ENCODE results near the gene PLAAT1. TPM values are rescaled to one million over a fixed set of nuclear protein-coding genes. Genes with fewer than 3 reads are reported as not detected.
A peak's percentile ranks its signal among the peaks of the same experiment; 100 is the strongest.

Gene PLAAT1
- total RNA-seq, 1 donor, result 0.90 TPM

DNA sequence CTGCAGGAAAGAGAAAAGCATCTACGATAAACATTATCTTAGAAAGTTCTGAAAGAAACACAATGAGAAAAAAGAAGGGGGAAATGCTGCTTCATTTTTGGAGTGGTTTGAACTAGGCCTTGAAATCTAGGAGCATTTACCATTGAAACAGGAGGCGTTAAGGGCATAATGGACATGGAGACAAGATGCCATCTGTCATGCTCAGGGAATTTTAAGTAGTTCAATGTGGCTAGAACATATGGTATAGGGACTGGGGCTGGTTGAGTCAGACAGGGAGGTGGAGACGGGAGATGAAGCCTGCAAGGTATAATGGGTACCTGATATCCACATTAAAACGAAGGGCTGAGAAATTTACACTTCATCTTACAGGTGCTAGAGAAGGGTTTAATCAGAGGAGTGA is 10.4 kb upstream of the PLAAT1 start:
- DNase-seq (ENCODE audit: low read depth), result no peak
- no peak overlapping the region for H3K4me3 ChIP-seq (ENCODE audit: low read depth, low read length)
- no peak for TF ChIP-seq CTCF (IDR thresholded peaks at IDR 0.05; ENCODE audit: insufficient read depth, low read length)

GRCh38 chr3:193231201-193231600 is 9.8 kb upstream of the PLAAT1 start:
- no peak for TF ChIP-seq CTCF (IDR thresholded peaks at IDR 0.05; ENCODE audit: insufficient read depth, low read length)
- no peak for DNase-seq (ENCODE audit: low read depth)
- H3K4me3 ChIP-seq (ENCODE audit: low read depth, low read length), result no peak overlapping the region

- no peak for TF ChIP-seq CTCF (IDR thresholded peaks at IDR 0.05; ENCODE audit: insufficient read depth, low read length)
- DNase-seq (ENCODE audit: low read depth), result peak; percentile 32
- H3K4me3 ChIP-seq (ENCODE audit: low read depth, low read length), result no peak overlapping the region
Measured at GRCh38 chr3:193236599-193236998, 4.4 kb upstream of the PLAAT1 start.

GRCh38 chr3:193237030-193237429 is 4.0 kb upstream of the PLAAT1 start:
- no peak for DNase-seq (ENCODE audit: low read depth)
- no peak overlapping the region for H3K4me3 ChIP-seq (ENCODE audit: low read depth, low read length)
- TF ChIP-seq CTCF (IDR thresholded peaks at IDR 0.05; ENCODE audit: insufficient read depth, low read length), result no peak

DNA sequence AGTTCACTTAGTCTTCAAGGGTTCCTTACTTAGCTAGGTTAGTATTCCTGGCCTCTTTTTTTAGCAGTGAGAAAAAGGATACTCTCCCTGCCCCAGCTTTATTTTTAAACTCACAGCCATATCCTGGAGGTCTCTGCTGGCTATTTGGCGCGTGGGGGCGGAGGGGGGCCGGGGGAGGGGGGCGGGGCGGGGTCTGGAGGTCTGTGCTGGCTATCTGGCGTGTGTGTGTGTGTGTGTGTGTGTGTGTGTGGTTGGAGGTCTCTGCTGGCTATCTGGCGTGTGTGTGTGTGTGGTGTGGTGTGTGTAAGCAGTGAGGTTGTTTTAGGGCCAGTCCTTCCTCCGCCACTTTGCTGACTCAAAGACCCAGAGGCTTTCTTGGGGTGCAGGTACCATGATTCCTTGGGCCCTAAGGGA is 579 bp upstream of the PLAAT1 start:
- H3K4me3 ChIP-seq (ENCODE audit: low read depth, low read length), result peak overlapping the region; percentile 55
- no peak for TF ChIP-seq CTCF (IDR thresholded peaks at IDR 0.05; ENCODE audit: insufficient read depth, low read length)

DNA sequence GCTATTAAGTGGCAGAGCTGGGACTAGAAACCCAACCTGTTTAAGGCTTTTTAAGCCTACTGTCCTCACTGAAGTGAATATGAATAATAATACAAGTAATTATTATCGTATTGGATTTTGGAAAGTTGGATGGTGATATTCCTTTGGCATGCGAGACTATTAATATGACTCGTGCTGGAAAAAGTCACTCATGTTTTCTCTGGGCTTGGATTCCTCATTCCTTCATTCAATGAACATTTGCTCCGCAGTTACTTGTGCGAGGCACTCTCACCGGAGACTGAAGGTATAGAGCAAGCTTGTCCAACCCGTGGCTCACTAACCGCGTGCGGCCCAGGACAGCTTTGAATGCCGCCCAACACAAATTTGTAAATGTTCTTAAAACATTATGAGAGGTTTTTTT is 694 bp downstream of the PLAAT1 start:
- no peak for DNase-seq (ENCODE audit: low read depth)
- no peak for TF ChIP-seq CTCF (IDR thresholded peaks at IDR 0.05; ENCODE audit: insufficient read depth, low read length)

More for the DNA sequence above, 579 bp upstream of the PLAAT1 start:
- DNase-seq (ENCODE audit: low read depth), result no peak

DNA sequence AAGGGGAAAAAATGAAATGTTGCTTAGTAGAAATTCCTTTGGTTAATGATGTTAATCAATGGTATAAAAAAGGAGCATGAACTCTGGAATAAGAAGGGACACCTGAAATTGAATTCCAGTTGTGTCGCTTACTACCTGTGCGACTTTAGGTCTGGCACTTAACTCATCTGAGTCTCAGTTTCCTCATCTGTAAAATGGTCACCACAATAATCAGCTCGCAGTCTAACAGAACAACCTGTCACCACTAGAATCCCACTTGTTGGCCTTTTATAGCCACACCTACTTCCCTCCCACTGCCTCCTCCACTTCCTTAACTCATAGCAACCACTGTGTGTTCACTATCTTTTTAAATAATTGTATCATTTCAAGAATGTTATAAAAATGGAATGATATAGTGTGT is 2.5 kb downstream of the PLAAT1 start:
- no peak overlapping the region for H3K4me3 ChIP-seq (ENCODE audit: low read depth, low read length)
- TF ChIP-seq CTCF (IDR thresholded peaks at IDR 0.05; ENCODE audit: insufficient read depth, low read length), result no peak
- no peak for DNase-seq (ENCODE audit: low read depth)

More for the DNA sequence above, 694 bp downstream of the PLAAT1 start:
- H3K4me3 ChIP-seq (ENCODE audit: low read depth, low read length), result no peak overlapping the region
